Body of pancreas (tissue), 4 donors: ENCODE results near the gene NAP1L5.

ENCODE experiments used
- POLR2A ChIP-seq, 3 donors: fragments of 450-650 bp; IDR thresholded peaks; one replicate each; pipeline ENCODE4 v1.6.1; 2016; ENCODE audit warnings: antibody characterized with exemption in 3 of 3, mild to moderate bottlenecking in 2 of 3
- TF ChIP-seq, protein P1 (sequence below), 7 experiments: fragments of 450-650 bp in 4 of 7; fragments of 200-600 bp in 3 of 7; sonication (generic) in 3 of 7; IDR thresholded peaks; one replicate each; pipeline ENCODE4 v1.5.1; 2016 to 2019; ENCODE audit warnings: antibody characterized with exemption in 7 of 7

DNA sequence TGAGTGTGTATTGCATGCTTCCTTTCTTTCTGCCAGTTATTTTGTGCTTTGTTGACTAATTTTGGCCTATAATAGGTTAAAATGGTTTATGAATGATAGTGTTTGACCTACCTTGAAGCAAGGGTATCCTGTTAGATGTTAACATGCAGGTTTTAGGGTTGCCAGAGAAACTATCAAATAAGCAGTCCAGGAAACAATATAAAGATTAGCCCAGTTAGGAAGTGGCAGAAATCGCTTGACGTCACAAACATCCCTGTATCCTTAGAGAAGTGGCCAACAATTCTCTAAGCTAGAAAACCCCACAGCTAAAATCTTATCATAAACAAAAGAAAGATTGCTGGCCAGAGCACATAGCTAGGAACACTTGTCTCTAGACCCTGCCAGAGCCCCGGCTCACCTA lies 3.8 kb downstream of the NAP1L5 start:
- TF ChIP-seq, protein P1, sequence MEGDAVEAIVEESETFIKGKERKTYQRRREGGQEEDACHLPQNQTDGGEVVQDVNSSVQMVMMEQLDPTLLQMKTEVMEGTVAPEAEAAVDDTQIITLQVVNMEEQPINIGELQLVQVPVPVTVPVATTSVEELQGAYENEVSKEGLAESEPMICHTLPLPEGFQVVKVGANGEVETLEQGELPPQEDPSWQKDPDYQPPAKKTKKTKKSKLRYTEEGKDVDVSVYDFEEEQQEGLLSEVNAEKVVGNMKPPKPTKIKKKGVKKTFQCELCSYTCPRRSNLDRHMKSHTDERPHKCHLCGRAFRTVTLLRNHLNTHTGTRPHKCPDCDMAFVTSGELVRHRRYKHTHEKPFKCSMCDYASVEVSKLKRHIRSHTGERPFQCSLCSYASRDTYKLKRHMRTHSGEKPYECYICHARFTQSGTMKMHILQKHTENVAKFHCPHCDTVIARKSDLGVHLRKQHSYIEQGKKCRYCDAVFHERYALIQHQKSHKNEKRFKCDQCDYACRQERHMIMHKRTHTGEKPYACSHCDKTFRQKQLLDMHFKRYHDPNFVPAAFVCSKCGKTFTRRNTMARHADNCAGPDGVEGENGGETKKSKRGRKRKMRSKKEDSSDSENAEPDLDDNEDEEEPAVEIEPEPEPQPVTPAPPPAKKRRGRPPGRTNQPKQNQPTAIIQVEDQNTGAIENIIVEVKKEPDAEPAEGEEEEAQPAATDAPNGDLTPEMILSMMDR (IDR thresholded peaks at IDR 0.05): no peak
- TF ChIP-seq POLR2A (IDR thresholded peaks at IDR 0.05): no peak
